SK-N-MC (cell line): Measurements from ENCODE around the gene SLC25A47.
"Not testable (repeated sequence)": the region's sequence is repeated elsewhere in the genome, so short reads cannot be mapped to it uniquely, and the experiment has no call there.

Experiments
- DNase-seq: peaks from one replicate; pipeline ENCODE4 v3.0.0-alpha.2; 2011; ENCODE audit warnings: low read depth, low spot score
- H3K27ac ChIP-seq: fragments of 200-600 bp; sonication (generic); 2 replicates; pipeline ENCODE4 v1.5.1; 2016; ENCODE audit warnings: mixed run types
- H3K36me3 ChIP-seq: fragments of 200-600 bp; sonication (generic); 2 replicates; pipeline ENCODE4 v1.6.1; 2017; ENCODE audit warnings: antibody characterized with exemption, low read length, mixed read lengths; ENCODE audit not compliant: insufficient read depth
- H3K4me3 ChIP-seq: fragments of 200-600 bp; sonication (generic); 2 replicates; pipeline ENCODE4 v1.5.1; 2016
- H3K9ac ChIP-seq: fragments of 200-600 bp; sonication (generic); 2 replicates; pipeline ENCODE4 v1.8.0; 2017; ENCODE audit warnings: mixed run types, mixed read lengths; ENCODE audit not compliant: insufficient read length
- H3K9me3 ChIP-seq: fragments of 200-600 bp; sonication (generic); 2 replicates; pipeline ENCODE4 v1.6.1; 2017; ENCODE audit warnings: low read depth, mild to moderate bottlenecking, antibody characterized with exemption, low read length, moderate library complexity, mixed read lengths
- EZH2 ChIP-seq: fragments of 200-600 bp; sonication (generic); IDR thresholded peaks from one replicate; pipeline ENCODE4 v1.6.1; 2017; ENCODE audit warnings: antibody characterized with exemption
- FOXP2 ChIP-seq: optimal IDR thresholded peaks from 2 replicates; pipeline ENCODE3; 2011; ENCODE audit warnings: mild to moderate bottlenecking, moderate library complexity; ENCODE audit not compliant: insufficient read depth; ENCODE audit errors: extremely low read length, control extremely low read depth
- POLR2AphosphoS5 ChIP-seq: IDR thresholded peaks from 2 replicates; pipeline ENCODE4 v1.6.1; 2012; ENCODE audit warnings: mild to moderate bottlenecking, low read depth, low read length, borderline replicate concordance

Gene SLC25A47

DNA sequence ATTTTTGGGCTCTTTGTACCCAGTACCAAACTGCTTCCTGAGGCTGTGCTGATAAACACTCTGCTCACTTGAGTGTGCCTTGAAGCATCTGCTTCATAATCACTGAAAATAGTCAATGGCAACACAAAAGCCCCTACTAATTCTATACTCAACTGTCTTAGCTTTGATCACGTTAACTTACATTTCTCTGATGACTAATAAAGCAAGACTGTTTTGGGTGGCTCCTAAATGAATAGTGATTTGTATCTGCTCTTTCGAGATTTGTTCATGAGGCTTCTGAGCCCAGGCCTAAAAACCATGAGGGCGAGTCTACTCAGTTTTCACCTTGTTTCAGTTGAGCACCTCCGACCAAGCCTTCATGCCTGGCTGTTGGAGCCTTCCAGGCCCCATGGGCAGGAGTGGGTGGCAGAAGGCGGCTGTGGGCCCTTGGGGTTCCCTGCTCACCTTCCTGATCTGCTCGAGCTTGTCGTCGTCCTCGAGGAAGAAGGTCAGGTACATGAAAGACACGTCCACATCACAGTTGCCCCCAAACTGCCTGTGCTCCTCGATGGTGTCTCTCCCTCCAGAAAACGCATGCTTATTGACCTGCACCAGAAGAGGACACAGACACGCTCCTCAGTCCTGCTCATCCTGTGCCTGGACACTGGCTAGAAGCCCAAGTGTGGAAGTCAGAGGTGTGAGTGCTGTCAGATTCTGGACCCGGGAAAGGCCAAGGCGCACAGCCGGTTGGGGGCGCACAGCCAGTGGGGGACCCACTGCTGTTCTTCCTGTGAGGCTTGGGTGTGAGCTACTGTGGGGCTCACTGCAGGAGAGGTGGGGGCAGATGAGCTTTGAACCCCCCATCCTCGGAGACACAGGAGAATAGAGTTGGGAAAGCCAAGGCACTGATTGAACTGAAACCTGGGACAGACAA is 13.7 kb downstream of the SLC25A47 start:
- no peak for TF ChIP-seq EZH2
- no peak for TF ChIP-seq FOXP2
- no peak for TF ChIP-seq POLR2AphosphoS5
- Histone ChIP-seq H3K36me3 (peaks cover 3% of the 10 kb centered on the region; the same call in 1 of the 2 replicates), H3K9ac (no peak overlapping the region), H3K4me3 (no peak overlapping the region), H3K9me3 (no peaks in the 10 kb centered on the region), H3K27ac (no peak overlapping the region)
- no peak for DNase-seq

DNA sequence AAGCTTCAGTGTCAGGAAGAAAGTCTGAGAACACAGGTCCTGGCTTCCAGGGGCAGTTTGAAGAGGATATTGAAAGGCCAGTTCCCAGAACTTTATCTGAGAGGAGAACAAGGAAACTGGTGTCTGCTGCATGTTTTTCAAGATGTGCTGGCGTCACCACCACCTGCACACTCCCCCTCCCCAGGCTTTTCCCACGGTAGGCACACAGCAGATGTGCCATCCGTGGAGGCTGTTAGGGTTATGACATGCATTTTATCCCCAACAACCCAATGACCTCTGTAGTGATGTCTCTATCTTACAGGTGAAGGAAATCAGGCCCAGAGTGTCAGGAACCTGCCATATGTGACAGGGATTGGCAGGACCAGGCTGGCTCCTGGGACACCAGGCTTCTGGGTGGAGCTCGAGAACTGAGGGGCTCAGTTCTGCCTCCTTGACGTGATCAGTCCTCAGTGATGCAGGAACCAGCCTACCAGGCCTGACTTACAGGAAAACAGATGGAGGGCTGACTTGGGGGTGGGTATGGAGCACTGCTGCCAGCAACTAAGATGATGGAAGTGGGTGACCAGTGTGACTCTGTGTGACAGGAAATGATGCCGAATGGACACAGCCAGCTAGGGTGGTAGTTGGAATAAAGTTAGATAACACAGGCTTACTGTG is 16.8 kb downstream of the SLC25A47 start:
- Histone ChIP-seq H3K9ac (no peak overlapping the region), H3K9me3 (no peaks in the 10 kb centered on the region), H3K4me3 (no peak overlapping the region), H3K36me3 (peaks cover 7% of the 10 kb centered on the region; the same call in 1 of the 2 replicates), H3K27ac (no peak overlapping the region)
- TF ChIP-seq FOXP2 (no peak), EZH2 (no peak), POLR2AphosphoS5 (no peak)
- DNase-seq = no peak

DNA sequence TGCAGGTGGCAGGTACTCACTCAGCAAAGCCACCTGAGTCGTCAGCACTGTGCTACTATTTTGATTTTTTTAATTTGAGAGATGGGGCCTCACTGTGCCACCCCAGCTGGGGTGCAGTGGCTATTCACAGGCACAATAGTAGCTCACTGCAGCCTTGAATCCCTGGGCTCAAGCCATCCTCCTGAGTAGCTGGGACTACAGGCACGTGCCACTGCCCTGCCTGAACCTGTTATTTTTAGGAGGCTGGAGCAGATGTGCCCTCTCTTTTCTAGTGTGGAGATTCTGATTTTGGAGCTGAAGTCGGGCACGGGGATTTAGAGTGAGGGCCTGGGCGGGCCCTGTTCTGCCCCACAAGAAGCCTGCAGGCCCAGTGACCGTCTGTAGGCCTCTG is 17.3 kb downstream of the SLC25A47 start:
- H3K4me3 ChIP-seq = no peak overlapping the region
- no peak overlapping the region for H3K9ac ChIP-seq
- no peak for TF ChIP-seq EZH2
- TF ChIP-seq FOXP2 = no peak
- no peak for TF ChIP-seq POLR2AphosphoS5
- peaks cover 7% of the 10 kb centered on the region; the same call in 1 of the 2 replicates for H3K36me3 ChIP-seq
- H3K27ac ChIP-seq = no peak overlapping the region
- no peaks in the 10 kb centered on the region for H3K9me3 ChIP-seq
- DNase-seq = no peak

DNA sequence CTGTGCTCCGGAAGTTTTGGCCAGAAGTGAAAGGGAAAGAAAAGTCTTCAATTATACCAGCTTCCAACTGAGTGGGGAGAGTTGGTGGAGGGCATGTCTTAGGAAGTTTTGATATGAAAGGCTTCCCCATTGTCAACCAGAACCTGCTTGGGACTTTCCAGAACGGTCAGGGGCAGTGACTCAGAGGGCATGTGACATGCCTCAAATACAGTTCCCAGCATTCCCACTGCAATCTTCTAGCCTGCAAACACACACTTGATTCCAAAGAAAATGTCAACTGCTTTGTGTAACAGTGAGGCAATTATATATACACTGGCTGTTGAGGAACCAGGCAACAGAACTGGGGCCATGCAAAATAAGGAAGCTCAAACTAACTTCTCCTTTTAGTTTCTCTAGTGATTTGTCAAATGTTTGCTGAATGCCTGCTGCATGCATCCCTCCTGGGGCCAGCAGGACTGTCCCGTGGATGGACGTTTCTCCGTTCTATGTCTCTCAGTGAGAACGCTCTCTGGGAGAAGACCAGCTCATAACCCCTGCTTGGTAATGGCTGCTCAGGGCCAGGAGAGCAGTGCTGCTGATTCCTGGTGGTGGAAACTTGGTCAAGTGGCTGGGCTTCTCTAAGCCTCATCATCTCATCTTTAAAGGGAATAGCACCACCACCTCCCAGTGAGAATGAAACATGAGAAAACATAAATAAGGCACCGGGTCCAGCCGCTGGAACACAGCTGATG is 18.3 kb downstream of the SLC25A47 start:
- no peak overlapping the region for H3K9ac ChIP-seq

DNA sequence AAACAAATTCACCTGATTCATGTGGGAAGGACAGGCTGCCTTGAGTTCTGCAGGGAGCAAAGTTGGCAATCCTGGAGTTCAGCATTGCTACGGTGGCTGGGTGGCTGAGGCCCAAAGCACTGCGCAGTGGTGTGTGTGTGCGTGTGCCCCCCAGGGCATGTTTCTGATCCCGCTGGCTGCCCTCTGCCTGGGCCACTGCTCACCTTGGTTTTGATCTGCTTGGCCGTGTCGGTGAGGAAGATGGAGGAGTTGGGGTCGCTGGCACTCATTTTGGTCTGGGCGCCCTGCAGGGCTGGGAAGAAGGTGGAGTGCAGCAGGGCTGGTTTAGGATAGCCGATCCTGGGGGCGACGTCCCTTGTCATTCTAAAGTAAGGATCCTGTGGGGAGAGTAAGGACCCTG is 19.1 kb downstream of the SLC25A47 start:
- H3K36me3 ChIP-seq = peaks cover 7% of the 10 kb centered on the region; the same call in 1 of the 2 replicates
- H3K27ac ChIP-seq = no peak overlapping the region
- no peak for DNase-seq
- H3K4me3 ChIP-seq = no peak overlapping the region
- no peaks in the 10 kb centered on the region for H3K9me3 ChIP-seq
- no peak overlapping the region for H3K9ac ChIP-seq
- no peak for TF ChIP-seq EZH2

More for the DNA sequence above, 18.3 kb downstream of the SLC25A47 start:
- no peak for DNase-seq
- Histone ChIP-seq H3K9me3 (no peaks in the 10 kb centered on the region), H3K4me3 (no peak overlapping the region), H3K27ac (no peak overlapping the region), H3K36me3 (peaks cover 7% of the 10 kb centered on the region; the same call in 1 of the 2 replicates)
- no peak for TF ChIP-seq POLR2AphosphoS5
- TF ChIP-seq EZH2 = no peak
- no peak for TF ChIP-seq FOXP2

DNA sequence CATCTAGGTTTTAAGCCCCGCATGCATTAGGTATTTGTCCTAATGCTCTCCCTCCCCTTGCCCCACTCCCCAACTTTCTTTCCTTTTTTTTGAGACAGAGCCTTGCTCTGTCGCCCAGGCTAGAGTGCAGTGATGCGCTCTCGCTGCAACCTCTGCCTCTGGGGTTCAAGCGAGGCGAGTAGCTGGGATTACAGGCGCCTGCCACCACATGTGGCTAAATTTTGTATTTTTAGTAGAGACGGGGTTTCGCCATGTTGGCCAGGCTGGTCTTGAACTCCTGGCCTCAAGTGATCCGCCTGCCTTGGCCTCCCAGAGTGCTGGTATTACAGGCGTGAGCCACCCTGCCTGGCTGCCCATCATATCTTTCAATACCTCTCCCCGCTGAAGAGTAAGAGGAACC is 19.7 kb downstream of the SLC25A47 start:
- not testable (repeated sequence) for H3K4me3 ChIP-seq, DNase-seq, H3K9ac ChIP-seq, H3K27ac ChIP-seq, H3K9me3 ChIP-seq, H3K36me3 ChIP-seq

DNA sequence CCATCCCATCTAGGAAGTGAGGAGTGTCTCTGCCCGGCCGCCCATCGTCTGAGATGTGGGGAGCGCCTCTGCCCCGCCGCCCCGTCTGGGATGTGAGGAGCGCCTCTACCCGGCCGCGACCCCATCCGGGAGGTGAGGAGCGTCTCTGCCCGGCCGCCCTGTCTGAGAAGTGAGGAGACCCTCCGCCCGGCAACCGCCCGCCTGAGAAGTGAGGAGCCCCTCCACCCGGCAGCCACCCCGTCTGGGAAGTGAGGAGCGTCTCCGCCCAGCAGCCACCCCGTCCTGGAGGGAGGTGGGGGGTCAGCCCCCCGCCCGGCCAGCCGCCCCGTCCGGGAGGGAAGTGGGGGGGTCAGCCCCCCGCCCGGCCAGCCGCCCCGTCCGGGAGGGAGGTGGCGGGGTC is 21.5 kb downstream of the SLC25A47 start:
- H3K4me3 ChIP-seq, H3K27ac ChIP-seq, H3K36me3 ChIP-seq, H3K9me3 ChIP-seq, DNase-seq, H3K9ac ChIP-seq: not testable (repeated sequence)

DNA sequence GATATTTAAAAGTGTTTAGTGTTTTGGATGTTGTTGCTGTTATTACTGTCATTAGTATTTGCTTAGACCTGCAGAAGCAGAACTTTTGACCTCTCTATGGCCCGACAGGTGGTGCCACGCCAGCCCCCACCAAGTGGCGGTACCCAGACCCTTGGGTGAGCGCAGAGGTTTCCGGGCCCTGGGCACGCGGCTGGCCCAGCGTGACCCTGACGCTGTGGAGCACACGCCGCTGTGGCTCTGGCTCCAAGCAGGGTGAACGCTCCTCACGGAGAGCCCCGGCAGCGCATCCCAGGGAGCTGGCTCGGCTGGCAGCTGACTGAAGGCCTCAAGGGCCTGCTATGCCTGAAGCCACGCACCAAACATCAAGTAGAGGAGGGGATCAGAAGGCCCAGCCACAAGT is 22.6 kb downstream of the SLC25A47 start:
- Histone ChIP-seq H3K9me3 (no peaks in the 10 kb centered on the region), H3K27ac (no peak overlapping the region), H3K9ac (no peak overlapping the region), H3K36me3 (peaks cover 9% of the 10 kb centered on the region; the same call in 1 of the 2 replicates), H3K4me3 (no peak overlapping the region)
- no peak for DNase-seq
- TF ChIP-seq POLR2AphosphoS5 = no peak
- no peak for TF ChIP-seq FOXP2
- TF ChIP-seq EZH2 = no peak
